ENCODE data around the gene PLA2G4B. TPM values are rescaled to one million over a fixed set of nuclear protein-coding genes. Genes with fewer than 3 reads are reported as not detected.

PLA2G4B gene
- total RNA-seq: 1 to 10 TPM; 8.3 to 9.4 TPM

DNA sequence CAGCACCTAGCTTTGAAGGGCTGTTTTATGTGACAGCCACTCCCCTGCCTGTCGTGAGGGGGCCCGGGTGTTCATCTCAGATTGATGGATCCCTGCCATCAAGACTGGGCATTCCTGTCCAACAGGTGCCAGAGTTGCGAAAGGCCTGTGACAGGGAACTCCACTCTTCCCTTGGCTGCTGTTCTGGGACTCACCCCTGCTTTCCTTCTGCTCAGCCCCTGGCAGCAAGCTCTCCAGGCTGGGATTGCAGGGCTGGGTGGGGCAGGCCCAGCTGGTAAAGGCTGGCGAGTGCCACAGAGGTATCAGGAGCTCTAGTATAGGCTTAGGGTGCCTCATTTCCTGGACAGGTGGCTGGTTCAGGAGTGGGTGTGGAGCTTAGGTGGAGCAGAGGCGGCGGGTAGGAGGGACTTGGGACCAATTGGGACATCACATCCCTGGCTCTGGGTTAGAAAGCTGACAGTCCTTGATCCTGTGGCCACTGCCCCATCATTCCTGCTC lies at the start of gene PLA2G4B:
PLA2G4B (plus strand) TSS at position 448 of the 498 bp plus-strand sequence. CDS start 67 bp downstream, outside the sequence.
- no peaks in the 10 kb centered on the region for H3K36me3 Mint-ChIP-seq
- ATAC-seq: no peak
- H3K9me3 Mint-ChIP-seq: no peaks in the 10 kb centered on the region
- H3K27ac Mint-ChIP-seq: peak within 1 kb of the TSS in 1 of 2 donors; percentile 65
- DNase-seq (ENCODE audit: low spot score in 2 of 2): no peak

DNA sequence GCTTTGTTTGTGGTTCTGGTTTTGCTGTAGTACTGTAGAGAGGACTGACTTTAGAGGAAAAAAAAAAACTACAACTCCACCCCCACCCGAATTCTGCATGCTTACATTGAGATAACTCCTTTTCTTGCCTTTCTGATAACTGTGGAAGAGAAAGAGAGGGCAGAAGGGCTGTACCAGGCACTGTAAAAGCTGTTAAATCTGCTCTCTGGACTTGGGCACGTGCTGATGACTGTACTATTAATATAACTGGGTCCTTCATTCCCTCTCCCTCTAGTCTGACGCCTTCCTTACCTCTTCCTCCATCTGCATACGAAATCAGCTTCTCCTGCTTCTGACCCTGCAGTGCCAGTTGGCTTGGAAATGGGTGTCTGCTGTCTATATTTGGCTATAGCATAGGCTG lies 49.4 kb upstream of the PLA2G4B start:
- Mint-ChIP-seq H3K9me3 (no peaks in the 10 kb centered on the region), H3K36me3 (no peaks in the 10 kb centered on the region), H3K27ac (no peak overlapping the region)
- ATAC-seq (no peak), DNase-seq (ENCODE audit: low spot score in 2 of 2) (no peak)

DNA sequence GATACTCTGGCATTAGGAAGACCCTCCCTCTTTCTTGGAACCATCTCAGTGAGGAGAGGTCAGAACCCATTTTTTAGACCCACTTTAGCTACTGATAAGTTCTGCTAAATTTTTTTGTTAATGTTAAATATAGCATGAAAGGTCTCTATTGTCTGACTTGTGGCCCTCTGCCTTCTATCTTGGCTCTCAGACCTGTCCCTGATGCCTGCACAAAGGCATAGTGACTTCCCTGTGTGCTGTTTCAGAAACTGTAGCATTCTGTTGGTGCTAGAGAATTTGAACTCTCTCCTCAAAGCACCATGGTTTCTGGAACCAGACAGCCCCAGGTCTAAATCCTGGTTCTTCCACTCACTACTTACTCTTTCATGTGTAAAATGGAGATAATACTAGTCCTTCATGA lies 49.0 kb upstream of the PLA2G4B start:
- no peaks in the 10 kb centered on the region for H3K9me3 Mint-ChIP-seq
- no peaks in the 10 kb centered on the region for H3K36me3 Mint-ChIP-seq
- ATAC-seq (no peak), DNase-seq (ENCODE audit: low spot score in 2 of 2) (no peak)
- H3K27ac Mint-ChIP-seq: no peak overlapping the region

GRCh38 chr15:41790169-41790568 lies 48.5 kb upstream of the PLA2G4B start:
- DNase-seq (ENCODE audit: low spot score in 2 of 2): no peak
- Mint-ChIP-seq H3K36me3 (no peaks in the 10 kb centered on the region), H3K9me3 (no peaks in the 10 kb centered on the region), H3K27ac (peak overlapping the region in 1 of 2 donors; percentile 54)
- ATAC-seq: no peak

- H3K36me3 Mint-ChIP-seq: no peaks in the 10 kb centered on the region
- DNase-seq (ENCODE audit: low spot score in 2 of 2) (no peak), ATAC-seq (peak; percentile 29 to 34)
- H3K9me3 Mint-ChIP-seq: no peaks in the 10 kb centered on the region
- peak overlapping the region; percentile 54 to 87 for H3K27ac Mint-ChIP-seq
Observed at GRCh38 chr15:41790756-41791546, 47.7 kb upstream of the PLA2G4B start.

GRCh38 chr15:41791547-41791937 lies 47.1 kb upstream of the PLA2G4B start:
- Mint-ChIP-seq H3K27ac (peak overlapping the region; percentile 54 to 61), H3K36me3 (no peaks in the 10 kb centered on the region), H3K9me3 (no peaks in the 10 kb centered on the region)
- DNase-seq (ENCODE audit: low spot score in 2 of 2): no peak
- ATAC-seq: peak in 1 of 2 donors; percentile 9

- DNase-seq (ENCODE audit: low spot score in 2 of 2) (no peak), ATAC-seq (no peak)
- Mint-ChIP-seq H3K9me3 (no peaks in the 10 kb centered on the region), H3K27ac (peak overlapping the region; percentile 25 to 54), H3K36me3 (no peaks in the 10 kb centered on the region)
Observed at GRCh38 chr15:41792000-41792637, 46.5 kb upstream of the PLA2G4B start.

GRCh38 chr15:41794081-41794480 lies 44.6 kb upstream of the PLA2G4B start:
- DNase-seq (ENCODE audit: low spot score in 2 of 2) (no peak), ATAC-seq (no peak)
- Mint-ChIP-seq H3K27ac (no peak overlapping the region), H3K36me3 (no peaks in the 10 kb centered on the region), H3K9me3 (no peaks in the 10 kb centered on the region)

GRCh38 chr15:41795996-41796856 lies 42.4 kb upstream of the PLA2G4B start:
- Mint-ChIP-seq H3K9me3 (no peaks in the 10 kb centered on the region), H3K36me3 (peaks cover 7% of the 10 kb centered on the region in 2 donors), H3K27ac (peak overlapping the region in 1 of 2 donors; percentile 65)
- no peak for DNase-seq (ENCODE audit: low spot score in 2 of 2)
- no peak for ATAC-seq

DNA sequence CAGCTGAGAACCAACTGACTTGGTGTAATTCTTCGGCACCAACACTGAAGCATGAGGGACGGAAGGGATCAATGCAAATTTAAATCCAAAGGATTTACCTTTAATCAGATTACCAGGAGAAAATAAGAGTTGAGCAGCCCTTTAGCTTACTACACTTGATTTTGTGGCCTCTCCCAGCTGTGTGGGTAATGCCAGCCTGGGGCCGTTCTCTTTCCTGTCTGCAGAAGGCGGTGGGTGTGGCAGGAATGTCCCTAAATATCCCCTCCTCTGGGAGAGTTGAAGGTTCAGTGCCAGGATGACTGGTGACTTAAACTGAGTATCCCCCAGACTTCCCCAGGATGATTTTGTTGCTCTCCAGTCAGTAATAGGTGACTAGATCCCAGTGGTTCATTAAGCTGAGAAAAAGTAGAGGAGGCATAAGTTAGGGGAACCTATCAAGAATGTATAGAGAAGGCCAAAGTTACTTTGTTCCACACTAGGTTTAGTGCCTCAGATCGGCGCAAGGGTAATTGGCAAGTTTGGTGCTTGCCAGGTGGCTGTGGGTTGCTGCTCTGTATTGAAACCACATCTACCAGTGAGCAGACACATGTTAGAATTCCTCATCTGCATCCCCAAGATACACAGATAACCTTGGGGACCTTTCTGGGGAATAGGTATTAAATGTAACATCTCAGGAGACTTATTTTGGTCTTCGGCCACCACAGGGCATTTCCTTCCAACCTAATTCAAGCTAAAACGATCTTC lies 41.3 kb upstream of the PLA2G4B start:
- Mint-ChIP-seq H3K36me3 (peaks cover 7 to 8% of the 10 kb centered on the region in 2 donors), H3K9me3 (no peaks in the 10 kb centered on the region), H3K27ac (peak overlapping the region in 1 of 2 donors; percentile 10)
- DNase-seq (ENCODE audit: low spot score in 2 of 2) (no peak), ATAC-seq (no peak)

- peak in 1 of 2 donors; percentile 63 for ATAC-seq
- Mint-ChIP-seq H3K9me3 (no peaks in the 10 kb centered on the region), H3K27ac (peak overlapping the region in 1 of 2 donors; percentile 17), H3K36me3 (peaks cover 7 to 8% of the 10 kb centered on the region in 2 donors)
- DNase-seq (ENCODE audit: low spot score in 2 of 2): no peak
Observed at GRCh38 chr15:41798607-41799487, 39.8 kb upstream of the PLA2G4B start.

- DNase-seq (ENCODE audit: low spot score in 2 of 2) (no peak), ATAC-seq (no peak)
- peaks cover 7 to 8% of the 10 kb centered on the region in 2 donors for H3K36me3 Mint-ChIP-seq
- H3K27ac Mint-ChIP-seq: peak overlapping the region in 1 of 2 donors; percentile 47
- H3K9me3 Mint-ChIP-seq: no peaks in the 10 kb centered on the region
Observed at GRCh38 chr15:41799488-41799805, 39.2 kb upstream of the PLA2G4B start.

GRCh38 chr15:41801185-41801584 lies 37.5 kb upstream of the PLA2G4B start:
- ATAC-seq: no peak
- H3K27ac Mint-ChIP-seq: no peak overlapping the region

DNA sequence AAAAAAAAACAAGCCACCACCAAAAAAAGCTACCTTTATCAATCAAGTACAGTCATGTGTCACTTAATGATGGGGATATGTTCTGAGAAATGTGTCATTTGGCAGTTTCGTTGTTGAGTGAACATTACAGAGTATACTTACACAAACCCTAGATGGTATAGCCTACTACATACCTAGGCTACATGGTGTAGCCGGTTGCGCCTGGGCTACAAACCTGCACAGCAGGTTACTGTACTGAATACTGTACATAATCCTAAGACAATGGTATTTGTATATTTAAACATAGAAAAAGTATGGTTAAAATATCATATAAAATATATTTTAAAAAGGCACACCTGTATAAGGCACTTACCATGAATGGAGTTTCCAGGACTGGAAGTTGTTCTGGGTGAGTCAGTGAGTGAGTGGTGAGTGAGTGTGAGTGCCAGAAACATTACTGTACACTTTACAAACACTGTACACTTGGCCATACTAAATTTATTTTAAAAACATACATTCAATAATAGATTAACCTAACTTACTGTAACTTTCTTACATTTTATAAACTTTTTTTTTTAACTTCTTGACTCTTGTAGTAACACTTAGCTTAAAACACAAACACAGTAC lies 36.7 kb upstream of the PLA2G4B start:
- H3K36me3 Mint-ChIP-seq: peaks cover 7 to 8% of the 10 kb centered on the region in 2 donors
- H3K9me3 Mint-ChIP-seq: no peaks in the 10 kb centered on the region
- ATAC-seq (peak in 1 of 2 donors; percentile 64), DNase-seq (ENCODE audit: low spot score in 2 of 2) (no peak)
- H3K27ac Mint-ChIP-seq: no peak overlapping the region

More at GRCh38 chr15:41801185-41801584, 37.5 kb upstream of the PLA2G4B start:
- Mint-ChIP-seq H3K9me3 (no peaks in the 10 kb centered on the region), H3K36me3 (peaks cover 7 to 8% of the 10 kb centered on the region in 2 donors)
- no peak for DNase-seq (ENCODE audit: low spot score in 2 of 2)

GRCh38 chr15:41804361-41804760 lies 34.3 kb upstream of the PLA2G4B start:
- ATAC-seq (no peak), DNase-seq (ENCODE audit: low spot score in 2 of 2) (no peak)
- H3K9me3 Mint-ChIP-seq: no peaks in the 10 kb centered on the region
- peak overlapping the region; percentile 72 to 93 for H3K27ac Mint-ChIP-seq
- peaks cover 7 to 8% of the 10 kb centered on the region in 2 donors for H3K36me3 Mint-ChIP-seq
